ENCODE results near the gene IGFBP4. TPM values are rescaled to one million over a fixed set of nuclear protein-coding genes. Genes with fewer than 3 reads are reported as not detected.

Gene IGFBP4
- total RNA-seq, 4 donors from 2014 or later, result 234 to 334 (median 274) TPM

- no peaks in the 10 kb centered on the region for H3K9me3 ChIP-seq
- no peaks in the 10 kb centered on the region for H3K36me3 ChIP-seq
- TF ChIP-seq CTCF (IDR thresholded peaks at IDR 0.05), result no peak
- TF ChIP-seq POLR2A (IDR thresholded peaks at IDR 0.05), result no peak
- DNase-seq, result peak in 1 of 2 donors; percentile 31
- no peak overlapping the region for H3K4me3 ChIP-seq (replicated peaks in 1 of 3)
- WGBS, 2 donors, result 87 to 100% methylated on average over 3 to 5 of the region's 6 CpGs
- H3K27me3 ChIP-seq, result no peaks in the 10 kb centered on the region
- H3K27ac ChIP-seq, result peak overlapping the region in 2 of 3 donors; percentile 94 to 95
- intact Hi-C loops (cut with DNase I), result no loop called here
- H3K4me1 ChIP-seq, result peaks cover 28 to 56% of the 10 kb centered on the region in 2 donors
These were observed 52.9 kb downstream of the IGFBP4 start for GRCh38 chr17:40496170-40496569.

- intact Hi-C loops (cut with DNase I), result no loop called here
- Histone ChIP-seq H3K27me3 (no peaks in the 10 kb centered on the region), H3K9me3 (no peaks in the 10 kb centered on the region), H3K4me1 (peaks cover 25 to 56% of the 10 kb centered on the region in 2 donors), H3K27ac (peak overlapping the region; percentile 92 to 98 (median 95)), H3K36me3 (no peaks in the 10 kb centered on the region), H3K4me3 (replicated peaks in 1 of 3) (no peak overlapping the region)
- TF ChIP-seq CTCF (IDR thresholded peaks at IDR 0.05) (no peak), POLR2A (IDR thresholded peaks at IDR 0.05) (no peak)
- 83 to 84% methylated on average over 8 of the region's 9 CpGs for WGBS, 2 donors
- no peak for DNase-seq
These were observed 53.6 kb downstream of the IGFBP4 start for GRCh38 chr17:40496634-40497420.

GRCh38 chr17:40497695-40498094 lies 54.4 kb downstream of the IGFBP4 start:
- Histone ChIP-seq H3K4me3 (replicated peaks in 1 of 3) (no peak overlapping the region), H3K9me3 (no peaks in the 10 kb centered on the region), H3K27ac (peak overlapping the region; percentile 92 to 98 (median 95)), H3K4me1 (peaks cover 25 to 53% of the 10 kb centered on the region in 2 donors), H3K27me3 (no peaks in the 10 kb centered on the region), H3K36me3 (no peaks in the 10 kb centered on the region)
- 75 to 83% methylated on average over 2 of the region's 2 CpGs for WGBS, 2 donors
- intact Hi-C loops (cut with DNase I), result no loop called here
- no peak for DNase-seq
- no peak for TF ChIP-seq POLR2A (IDR thresholded peaks at IDR 0.05)
- TF ChIP-seq CTCF (IDR thresholded peaks at IDR 0.05), result no peak

- peak; percentile 85 to 87 for DNase-seq
- TF ChIP-seq POLR2A (IDR thresholded peaks at IDR 0.05) (peak in 1 of 2 donors; percentile 55), CTCF (IDR thresholded peaks at IDR 0.05) (no peak)
- intact Hi-C loops (cut with DNase I), result no loop called here
- no peaks in the 10 kb centered on the region for H3K36me3 ChIP-seq
- H3K9me3 ChIP-seq, result no peaks in the 10 kb centered on the region
- no peaks in the 10 kb centered on the region for H3K27me3 ChIP-seq
- peaks cover 25 to 53% of the 10 kb centered on the region in 2 donors for H3K4me1 ChIP-seq
- WGBS, 2 donors, result 46 to 61% methylated on average over 9 of the region's 9 CpGs
- H3K4me3 ChIP-seq (replicated peaks in 1 of 3), result no peak overlapping the region
- H3K27ac ChIP-seq, result peak overlapping the region; percentile 92 to 98 (median 95)
These were observed 55.2 kb downstream of the IGFBP4 start for GRCh38 chr17:40498281-40499084.

Data from thyroid gland (tissue), 4 donors.